Activated naive CD4-positive, alpha-beta T cell treated with Interleukin-2 at 50 U/mL for 16 hours (primary cell): ENCODE results near the gene LRRC37A3.
"Not testable (repeated sequence)": the region's sequence is repeated elsewhere in the genome, so short reads cannot be mapped to it uniquely, and the experiment has no call there.

Experiments
- DNase-seq: peaks from one replicate; pipeline ENCODE4 v3.0.0-alpha.2; 2020

Gene LRRC37A3

DNA sequence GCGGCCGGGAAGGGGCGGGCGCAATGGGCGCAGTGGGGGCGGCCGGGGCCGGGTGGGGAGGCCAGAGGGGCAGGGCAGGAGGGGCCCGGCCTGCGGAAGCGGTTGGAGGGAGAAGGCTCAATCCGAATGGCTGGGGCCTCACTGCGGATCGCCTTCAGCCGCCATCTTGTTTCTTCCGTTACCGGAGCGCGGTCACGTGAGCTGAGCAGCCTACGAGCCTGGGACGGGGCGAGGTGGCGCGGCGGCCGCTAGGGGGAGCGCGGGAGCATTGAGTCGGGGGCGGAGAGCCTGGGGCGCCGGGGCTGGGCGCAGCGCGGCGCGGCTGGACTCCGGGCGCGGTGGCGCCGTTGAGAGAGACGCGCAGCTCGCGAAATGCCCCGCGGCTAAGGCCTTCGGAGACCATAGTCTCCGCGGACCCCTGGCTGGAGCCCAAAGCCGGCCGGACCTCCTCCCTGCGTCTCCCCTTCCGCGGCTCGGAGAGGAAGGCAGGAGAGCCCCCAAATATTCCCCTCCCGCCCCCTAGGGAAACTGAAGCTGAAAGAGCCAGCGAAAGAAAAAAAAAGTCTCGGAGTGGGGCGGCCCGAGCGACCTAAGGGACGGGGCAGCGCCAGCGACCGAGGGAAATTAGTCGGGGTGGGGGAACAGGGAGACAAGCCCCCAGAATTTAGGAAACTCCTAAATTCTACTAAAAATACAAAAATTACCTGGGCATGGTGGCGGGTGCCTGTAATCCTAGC lies at the start of gene LRRC37A3:
Gene LRRC37A3, minus strand, starts transcription at position 190 of the 737 bp plus-strand sequence. CDS start 22,221 bp downstream, outside the sequence.
- DNase-seq, result peak; percentile 100

DNA sequence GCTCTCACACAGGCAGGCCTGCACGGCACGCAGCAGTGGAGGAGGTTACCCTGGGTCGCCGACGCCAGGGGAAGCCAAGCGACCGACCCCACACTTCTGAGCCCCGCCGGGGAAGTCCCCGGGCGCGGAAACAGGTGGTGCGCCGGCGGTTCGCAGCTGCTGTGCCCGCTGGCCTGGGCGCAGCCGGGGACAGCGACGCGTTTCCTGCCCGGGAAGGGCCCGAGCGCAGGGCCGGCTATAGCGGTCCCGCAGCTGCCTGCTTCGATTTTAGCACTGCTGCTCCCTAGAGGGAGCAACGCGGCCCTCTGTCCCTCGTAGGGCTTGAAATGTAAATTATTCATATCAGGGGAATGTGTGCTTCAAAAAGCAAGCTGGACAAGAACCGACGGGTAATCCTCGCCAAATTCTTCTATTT lies 46.6 kb upstream of the LRRC37A3 start:
- DNase-seq, result peak; percentile 86

DNA sequence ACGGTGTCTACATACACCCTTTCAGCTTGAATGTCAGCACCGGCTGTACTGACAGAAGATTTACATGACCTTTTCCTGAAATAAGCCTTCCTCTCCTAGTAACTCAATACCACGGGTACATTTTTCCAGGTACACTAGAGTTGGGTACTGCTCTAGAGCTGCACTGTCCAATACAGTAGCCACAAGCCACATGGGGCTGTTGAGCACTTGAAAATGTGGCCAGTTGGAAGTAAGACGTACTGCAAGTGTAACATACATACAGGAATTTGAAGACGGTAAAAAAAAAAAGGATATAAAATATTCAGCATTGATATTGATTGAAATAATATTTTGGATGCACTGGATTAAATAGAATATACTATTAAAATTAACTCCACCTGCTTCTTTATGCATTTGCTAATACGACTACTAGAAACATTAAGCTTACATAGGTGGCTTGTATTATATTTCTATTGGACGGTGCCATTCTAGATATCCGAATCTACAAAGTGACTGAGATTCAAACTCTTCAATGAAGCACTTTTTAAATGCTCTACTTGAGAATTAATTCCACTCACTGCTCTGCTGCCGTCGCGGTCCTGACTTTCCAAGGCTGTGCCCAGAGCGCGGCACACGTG lies 46.1 kb upstream of the LRRC37A3 start:
- DNase-seq, result not testable (repeated sequence)

DNA sequence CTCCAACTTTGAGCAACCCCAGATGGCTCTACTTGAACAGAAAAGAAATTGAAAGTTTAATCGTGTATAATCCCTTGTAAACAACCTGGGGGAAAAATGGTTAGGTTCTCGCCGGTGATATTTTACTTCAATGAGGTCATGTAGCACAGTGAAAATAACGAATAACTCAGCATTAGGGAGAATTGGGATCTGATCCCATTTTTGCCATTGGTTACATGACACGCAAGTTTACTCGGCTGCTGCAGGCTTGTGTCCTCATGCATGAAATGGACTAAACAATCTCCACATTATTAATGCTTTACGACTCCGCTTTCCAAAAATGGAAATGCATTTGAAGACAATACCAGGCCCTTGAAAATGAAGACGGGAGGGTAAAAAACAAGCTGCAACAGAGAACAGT lies 45.5 kb upstream of the LRRC37A3 start:
- DNase-seq, result no peak

DNA sequence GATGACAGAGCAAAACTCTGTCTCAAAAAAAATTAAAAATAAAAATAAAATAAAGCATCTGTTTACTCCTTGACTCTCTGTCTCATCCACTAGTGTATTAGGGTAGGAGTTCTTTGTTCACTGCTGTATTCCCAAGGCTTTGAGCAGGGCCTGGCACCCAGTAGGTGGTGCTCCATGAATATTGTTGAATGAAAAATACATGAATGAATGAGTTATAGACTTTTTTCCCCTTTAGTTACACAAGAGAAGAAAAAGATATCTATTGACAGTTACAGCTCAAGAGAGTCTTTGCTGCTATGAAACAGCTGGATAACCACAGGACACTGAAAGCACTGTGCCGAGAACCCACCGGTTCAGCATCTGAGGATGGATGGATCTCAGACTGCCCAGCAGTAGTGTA lies 44.5 kb upstream of the LRRC37A3 start:
- DNase-seq, result not testable (repeated sequence)

DNA sequence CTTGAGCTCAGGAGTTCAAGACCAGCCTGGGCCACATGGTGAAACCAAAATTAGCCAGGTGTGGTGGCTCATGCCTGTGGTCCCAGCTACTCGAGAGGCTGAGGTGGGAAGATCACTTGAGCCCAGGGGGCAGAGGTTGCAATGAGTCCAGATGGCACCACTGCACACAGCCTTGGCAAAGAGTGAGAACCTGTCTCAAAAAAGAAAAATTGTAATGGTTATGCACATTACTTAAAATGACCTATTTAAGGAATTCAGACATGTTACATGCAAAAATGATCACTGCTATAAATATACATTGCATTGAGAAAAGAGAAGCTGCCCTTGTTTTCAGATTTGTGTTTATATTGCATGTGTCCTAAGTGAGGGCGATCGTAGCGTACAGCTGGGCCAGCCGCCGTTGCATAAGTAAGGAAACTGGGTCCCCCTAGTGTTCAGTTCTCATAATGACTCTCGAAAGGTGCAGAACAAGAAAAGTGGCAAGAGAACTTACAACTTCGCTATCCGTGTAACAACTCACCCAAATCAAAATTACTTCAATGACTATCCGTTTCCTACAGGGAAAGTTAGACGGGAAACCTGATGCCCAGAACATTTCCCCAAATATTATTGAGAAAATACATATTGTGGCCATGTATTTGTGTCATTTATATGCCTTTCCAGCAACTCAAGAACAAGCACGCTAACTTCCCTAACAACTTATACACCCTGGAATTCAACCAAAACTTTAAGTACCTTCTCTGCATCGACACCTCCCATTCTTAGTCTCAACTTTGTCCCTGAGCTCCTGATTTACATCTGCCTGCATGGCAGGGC lies 42.5 kb upstream of the LRRC37A3 start:
- DNase-seq, result peak; percentile 37

DNA sequence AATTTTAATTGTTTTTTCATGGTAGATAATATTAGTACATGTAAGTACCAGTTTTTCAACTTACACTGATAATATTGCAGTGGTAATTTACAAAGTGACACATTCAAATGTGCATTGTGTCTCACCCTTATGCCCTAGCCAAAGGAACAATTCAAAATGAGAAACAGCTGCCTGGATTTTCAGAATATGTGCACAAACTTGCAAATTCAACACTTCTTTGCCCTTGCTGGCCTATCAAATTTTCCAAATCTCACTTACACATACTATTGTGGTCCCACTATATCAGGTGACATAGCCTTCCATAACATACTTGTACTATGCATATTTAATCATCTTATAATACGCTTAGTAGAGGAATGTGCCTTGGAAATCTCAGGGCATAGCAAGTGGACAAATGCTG lies 32.6 kb upstream of the LRRC37A3 start:
- no peak for DNase-seq

DNA sequence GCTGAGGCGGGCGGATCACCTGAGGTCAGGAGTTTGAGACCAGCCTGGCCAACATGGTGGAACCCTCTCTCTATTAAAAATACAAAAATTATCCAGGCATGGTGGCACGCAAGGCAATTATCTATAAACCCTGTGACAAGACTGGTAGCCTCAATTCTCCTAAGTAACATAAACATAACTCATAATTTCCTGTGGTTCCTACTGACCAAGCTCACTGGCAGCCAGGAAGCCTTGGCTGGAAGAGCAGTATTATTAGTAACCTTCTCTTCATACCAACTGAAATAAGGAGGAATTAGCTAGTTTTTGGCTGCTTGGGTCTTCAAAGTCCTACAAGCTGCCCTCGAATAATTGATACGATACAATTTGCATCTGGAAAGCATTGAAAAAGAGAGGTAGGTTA lies 31.6 kb upstream of the LRRC37A3 start:
- no peak for DNase-seq

DNA sequence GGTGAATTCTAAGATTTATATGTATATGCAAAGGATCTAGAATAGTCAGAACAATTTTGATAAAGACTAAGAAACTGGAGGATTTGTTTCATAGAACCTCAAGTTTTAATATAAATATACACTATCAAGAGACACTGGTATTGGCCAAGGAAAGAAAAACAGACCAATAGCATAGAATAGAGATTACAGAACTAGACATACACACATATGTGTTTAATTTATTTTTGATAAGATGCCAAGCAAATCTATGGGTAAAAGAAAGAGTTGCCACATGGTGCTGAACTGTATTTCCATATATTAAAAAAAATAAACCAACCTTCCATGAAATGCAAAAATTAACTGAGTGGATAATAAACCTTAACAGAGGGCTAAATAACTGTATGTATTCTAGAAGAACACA lies 27.9 kb upstream of the LRRC37A3 start:
- DNase-seq, result no peak

DNA sequence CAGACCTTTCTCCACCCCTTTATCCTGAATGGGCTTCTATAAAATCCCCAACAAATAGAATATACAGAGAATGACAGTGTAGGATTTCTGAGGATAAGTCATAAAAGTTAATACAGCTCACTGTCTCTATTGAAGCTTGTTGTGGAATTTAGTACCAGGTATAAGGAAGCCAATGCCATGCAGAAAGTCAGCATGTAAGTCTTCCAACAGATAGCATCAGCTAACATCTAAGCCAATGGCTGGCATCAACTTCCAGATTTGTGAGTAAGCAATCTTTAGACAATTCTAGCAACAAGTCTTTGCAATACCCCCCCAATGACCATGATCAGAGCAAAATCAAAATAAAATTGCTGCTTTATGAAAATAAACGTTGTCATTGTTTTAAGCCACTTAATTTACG lies 22.5 kb upstream of the LRRC37A3 start:
- DNase-seq, result no peak

DNA sequence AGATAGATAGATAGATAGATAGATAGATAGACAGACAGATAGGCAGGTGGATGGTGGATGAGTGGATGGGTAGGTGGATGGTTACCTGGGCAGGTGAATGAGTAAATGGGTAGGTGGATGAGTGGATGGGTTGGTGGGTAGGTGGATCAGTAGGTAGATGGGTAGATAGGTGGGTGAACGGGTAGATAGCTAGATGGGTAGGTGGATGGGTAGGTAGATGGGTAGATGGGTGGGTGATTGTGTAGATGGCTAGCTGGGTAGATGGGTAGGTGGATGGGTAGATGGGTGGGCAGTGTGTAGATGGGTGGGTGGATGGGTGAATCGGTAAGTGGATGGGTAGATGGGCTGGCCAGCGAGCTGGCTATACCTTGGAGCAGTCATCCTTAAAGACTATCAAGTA lies 21.8 kb upstream of the LRRC37A3 start:
- DNase-seq, result no peak

DNA sequence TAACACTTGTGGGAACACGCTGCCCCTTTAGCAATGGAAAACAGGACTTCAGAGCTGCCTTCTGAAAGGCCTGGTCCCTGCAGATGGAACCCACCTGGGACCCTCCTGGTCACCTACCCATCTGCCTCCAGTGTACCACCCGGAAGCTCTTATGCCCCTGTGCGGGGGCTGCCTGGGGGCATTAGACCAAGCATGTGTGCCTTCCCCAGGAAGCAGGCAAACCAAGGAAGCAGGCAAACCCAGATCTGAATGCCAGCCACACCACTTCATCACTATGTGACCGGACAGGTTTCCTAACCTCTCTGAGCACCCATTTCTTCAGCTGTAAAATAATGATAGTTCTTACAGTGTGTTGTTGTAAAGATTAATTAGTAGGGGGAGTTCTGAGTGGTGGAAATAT lies 20.8 kb upstream of the LRRC37A3 start:
- DNase-seq, result no peak

DNA sequence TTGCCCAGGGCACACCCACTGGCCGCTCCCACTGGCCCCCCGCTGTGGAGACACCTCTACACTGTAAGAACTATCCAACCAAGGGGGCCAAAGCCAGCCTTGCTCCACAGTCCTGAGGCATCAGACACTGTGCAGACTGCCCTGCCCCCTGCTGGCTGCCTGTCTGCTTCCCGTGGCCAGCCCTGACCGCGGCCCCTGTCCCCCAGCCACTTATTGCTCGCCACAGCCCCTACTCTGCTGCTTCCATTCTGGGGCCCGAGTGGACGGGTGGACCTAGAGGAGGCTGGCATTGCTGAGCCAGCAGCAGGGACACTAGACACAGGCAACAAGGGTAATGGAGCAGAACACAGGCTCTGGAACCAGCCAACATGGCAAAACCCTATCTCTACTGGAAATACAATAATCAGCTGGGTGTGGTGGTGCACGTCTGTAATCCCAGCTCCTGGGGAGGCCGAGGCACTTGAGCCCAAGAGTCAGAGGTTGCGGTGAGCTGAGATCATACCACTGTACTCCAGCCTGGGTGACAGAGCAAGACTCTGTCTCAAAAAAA lies 19.7 kb upstream of the LRRC37A3 start:
- DNase-seq, result peak; percentile 57

DNA sequence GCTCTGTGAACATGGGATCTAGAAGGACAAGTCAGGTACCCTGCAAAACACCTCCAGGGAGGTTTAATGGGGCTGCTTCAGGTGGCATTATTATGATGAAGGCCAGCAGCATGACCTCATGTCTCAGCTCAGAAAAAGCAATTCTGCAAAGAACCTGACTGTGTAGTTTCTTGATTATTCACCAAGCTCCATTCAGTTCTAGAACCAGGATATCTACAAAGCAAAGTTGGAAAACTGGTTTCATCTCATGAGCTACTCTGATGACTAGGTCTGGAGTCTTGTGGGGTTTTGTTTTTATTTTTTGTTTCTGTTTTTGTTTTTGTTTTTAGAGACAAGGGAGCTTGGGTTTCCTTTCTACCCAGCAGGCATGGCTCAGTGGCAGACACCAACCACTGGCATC lies 19.0 kb upstream of the LRRC37A3 start:
- DNase-seq, result no peak

DNA sequence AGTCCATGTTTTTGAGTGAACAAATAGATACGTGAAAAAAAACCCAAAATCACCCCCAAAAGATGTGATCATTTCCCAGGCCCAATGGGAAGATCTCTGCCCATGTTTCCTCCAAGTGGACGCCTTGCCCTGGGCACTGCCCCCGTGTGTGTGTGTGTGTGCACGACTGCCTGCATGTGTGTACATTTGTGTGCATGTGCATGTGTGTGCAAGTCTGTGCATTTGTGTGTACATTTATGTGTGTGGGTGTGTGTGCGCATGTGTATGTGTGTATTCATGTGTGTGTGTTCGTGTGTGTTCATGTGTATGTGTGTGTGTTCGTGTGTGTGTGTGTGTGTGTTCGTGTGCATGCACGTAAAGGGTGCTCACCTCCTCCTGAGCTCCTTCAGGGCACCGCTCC lies 16.8 kb upstream of the LRRC37A3 start:
- DNase-seq, result no peak

DNA sequence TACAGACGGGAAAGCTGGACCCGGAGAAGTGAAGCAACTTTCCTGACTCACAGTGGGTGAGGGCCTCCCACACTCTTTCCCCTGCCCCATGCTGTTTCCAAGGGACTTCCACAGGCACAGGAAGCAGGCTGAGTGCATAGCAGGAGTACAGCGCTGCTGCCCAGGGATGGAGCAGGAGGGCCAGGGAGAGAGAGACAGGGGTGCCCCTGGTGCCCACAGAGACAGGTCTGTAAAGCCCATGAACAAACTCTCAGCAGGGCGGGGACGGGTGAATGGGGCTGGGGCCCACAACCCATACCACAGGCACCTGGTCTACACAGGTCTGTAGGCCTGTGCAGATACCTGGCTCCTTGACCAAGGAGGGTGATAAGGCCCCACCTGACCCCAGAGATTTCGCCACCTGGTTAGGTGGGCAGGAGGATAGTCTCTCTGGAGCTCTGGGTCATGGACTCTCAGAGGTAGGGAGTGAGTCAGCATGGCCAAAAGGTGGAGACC lies 15.1 kb upstream of the LRRC37A3 start:
- DNase-seq, result not testable (repeated sequence)

DNA sequence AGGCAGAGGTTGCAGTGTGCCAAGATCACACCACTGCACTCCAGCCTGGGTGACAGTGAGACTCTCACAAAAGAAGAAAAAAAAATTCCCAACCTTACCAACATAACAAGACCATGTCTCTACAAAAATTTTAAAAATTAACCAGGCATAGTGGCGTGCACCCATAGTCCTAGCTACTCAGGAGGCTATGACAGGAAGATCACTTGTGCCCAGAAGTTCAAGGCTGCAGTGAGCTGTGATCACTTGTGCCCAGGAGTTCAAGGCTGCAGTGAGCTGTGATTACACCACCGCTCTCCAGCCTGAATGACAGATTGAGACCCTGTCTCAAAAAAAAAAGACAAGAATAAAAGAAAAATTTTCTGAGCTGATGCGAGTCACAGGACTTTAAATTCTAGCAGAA lies 13.6 kb upstream of the LRRC37A3 start:
- DNase-seq, result not testable (repeated sequence)

DNA sequence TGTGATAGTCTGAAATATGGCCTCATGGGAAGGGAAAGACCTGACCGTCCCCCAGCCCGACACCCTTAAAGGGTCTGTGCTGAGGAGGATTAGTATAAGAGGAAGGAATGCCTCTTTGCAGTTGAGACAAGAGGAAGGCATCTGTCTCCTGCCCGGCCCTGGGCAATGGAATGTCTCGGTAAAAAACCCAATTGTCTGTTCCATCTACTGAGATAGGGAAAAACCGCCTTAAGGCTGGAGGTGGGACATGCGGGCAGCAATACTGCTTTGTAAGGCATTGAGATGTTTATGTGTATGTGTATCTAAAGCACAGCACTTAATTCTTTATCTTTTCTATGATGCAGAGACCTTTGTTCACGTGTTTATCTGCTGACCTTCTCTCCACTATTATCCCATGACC lies 11.1 kb upstream of the LRRC37A3 start:
- DNase-seq, result not testable (repeated sequence)

DNA sequence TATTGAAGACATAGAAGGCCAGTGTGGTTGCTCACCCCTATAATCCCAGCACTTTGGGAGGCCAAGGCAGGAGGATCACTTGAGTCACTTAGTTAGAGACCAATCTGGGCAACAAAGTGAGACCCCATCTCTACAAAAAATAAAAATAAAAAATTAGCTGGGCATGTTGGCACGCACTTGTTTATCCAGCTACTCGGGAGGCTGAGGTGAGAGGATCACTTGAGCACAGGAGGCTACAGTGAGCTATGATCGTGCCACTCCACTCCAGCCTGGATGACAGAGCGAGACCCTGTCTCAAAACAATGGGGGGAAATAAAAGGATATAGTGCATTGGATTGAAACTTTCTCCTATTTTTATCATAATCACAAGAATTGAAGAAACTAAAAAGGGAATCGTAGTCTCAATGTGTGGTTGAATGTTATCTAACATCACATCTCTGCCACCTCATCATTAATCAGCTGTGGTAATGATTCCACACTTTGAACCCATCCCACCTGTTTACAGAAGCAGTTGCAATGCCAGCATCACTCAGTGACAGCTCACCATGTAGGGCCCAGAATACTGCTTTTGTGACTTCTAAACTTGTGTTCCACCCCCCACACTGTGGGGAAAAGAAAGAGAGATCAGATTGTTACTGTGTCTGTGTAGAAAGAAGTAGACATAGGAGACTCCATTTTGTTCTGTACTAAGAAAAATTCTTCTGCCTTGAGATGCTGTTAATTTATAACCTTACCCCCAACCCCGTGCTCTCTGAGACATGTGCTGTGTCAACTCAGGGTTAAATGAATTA lies 10.3 kb upstream of the LRRC37A3 start:
- DNase-seq, result peak; percentile 61

DNA sequence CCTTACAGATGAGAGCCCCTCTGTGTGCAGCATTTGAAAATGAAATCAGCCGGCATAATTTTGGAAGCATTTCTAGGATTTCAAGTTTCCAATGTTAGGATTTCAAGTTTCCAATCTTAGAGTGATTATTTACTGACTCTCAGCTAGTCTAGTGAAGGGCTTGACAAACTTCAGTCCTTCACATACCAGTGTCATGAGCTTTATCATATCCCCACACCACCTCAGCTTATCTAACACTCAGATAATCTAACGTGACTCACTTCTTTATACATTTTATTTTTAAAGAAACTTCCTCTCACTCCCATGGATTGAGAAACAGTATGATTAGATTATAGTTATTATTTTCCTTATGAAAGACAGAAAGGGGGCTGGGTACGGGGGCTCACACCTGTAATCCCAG lies 9.4 kb upstream of the LRRC37A3 start:
- DNase-seq, result not testable (repeated sequence)

DNA sequence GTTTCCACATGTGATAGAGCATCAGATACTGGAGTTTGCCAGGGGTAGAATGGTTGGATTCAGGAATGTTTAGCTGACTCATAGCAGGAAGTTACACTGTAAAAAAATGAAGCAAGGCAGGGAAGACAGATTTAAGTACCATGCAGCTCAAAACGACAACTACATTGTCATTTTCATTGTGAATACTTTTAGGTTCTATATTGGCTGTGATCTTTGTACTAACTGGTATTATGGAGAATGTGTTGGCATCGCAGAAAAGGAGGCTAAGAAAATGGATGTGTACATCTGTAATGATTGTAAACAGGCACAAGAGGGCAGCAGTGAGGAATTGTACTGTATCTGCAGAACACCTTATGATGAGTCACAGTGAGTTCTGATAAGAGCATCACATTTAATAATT lies 8.2 kb upstream of the LRRC37A3 start:
- peak; percentile 47 for DNase-seq

DNA sequence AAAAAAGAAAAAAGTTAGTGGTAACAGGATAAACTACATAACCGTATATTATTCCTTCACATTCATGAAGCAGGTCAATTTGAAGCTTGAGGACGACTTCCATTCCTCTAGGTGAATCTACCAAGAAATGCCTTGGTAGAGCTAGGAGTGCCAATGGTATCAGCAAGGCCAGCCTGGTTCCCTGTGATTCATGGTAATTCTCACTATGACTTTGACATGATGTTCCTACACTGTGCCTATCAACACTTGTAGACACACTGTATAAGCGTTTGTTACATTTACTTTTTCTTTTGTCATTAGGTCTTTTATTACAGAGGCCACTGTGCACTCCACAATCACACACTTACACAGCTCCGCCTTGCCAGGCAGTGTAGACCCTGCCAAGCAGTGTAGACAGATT lies 7.2 kb upstream of the LRRC37A3 start:
- not testable (repeated sequence) for DNase-seq
